GM19324 (cell line): ENCODE measurements around the gene AUTS2.

Experiments used
- ATAC-seq: cut with Tn5 transposase; IDR thresholded peaks from one replicate; pipeline ENCODE4 v1.9.1; 2021; ENCODE audit warnings: mild to moderate bottlenecking, moderate library complexity; ENCODE audit not compliant: unreplicated experiment, low FRiP score

Gene AUTS2

DNA sequence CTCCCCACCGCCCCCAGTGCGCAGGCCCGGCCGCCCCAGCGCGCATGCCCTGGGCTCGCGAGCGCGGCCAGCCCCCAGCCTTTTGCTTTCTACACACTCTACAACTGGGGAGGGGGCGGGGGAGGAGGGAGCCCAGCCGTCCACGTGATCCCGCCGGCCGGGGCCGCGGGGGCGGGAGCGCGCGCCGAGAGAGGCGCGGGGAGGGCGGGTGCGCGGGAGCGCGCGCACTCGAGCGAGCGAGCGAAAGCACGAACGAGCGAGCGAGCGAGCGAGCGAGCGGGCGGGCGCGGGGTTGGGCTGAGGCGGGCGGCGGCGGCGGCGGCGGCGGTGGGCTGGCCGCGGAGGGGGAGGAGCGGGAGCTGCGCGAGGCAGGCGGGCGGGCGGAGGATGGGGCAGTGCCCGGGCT is at the start of gene AUTS2:
Gene AUTS2, plus strand, starts transcription at position 395 of the 406 bp plus-strand sequence. CDS start 1,179 bp downstream, outside the sequence.
- peak; percentile 59 for ATAC-seq

DNA sequence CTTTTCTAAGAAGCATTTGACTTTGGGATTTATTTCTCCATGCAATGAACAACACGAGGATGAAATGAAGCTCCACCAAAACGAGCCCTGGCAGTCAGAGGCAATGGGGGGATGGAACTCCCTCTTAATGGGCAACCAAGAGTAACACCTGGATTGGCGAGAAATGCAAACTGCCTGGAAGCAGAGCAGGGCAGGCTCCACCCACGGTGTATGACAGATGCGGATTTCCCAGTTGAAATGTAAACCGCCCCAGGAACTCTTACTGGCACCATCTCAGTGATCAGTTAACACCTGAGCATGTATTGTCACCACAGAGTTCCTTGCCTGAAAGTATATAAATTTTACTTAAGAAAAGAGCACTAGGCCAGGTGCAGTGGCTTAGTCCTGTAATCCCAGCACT is 47.3 kb upstream of the AUTS2 start:
- ATAC-seq = no peak

DNA sequence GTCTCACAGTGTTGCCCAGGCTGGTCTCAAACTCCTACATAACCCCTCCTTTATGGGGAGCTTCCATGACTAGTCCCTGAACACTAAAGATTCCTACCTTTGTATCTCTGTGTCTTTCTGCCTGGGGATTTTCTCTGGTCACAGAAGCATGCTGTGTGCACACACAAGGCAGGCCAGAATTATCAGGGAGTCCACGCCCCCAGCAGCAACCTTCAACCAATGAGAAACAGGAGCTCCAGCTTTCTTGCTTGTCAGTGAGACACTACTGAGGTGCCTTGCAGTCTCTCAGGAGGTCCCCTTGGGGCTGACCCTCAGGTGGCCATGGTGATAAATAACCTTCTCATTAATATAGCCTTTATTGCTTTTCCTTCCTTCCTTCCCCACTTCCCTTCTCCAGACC is 45.1 kb upstream of the AUTS2 start:
- no peak for ATAC-seq

DNA sequence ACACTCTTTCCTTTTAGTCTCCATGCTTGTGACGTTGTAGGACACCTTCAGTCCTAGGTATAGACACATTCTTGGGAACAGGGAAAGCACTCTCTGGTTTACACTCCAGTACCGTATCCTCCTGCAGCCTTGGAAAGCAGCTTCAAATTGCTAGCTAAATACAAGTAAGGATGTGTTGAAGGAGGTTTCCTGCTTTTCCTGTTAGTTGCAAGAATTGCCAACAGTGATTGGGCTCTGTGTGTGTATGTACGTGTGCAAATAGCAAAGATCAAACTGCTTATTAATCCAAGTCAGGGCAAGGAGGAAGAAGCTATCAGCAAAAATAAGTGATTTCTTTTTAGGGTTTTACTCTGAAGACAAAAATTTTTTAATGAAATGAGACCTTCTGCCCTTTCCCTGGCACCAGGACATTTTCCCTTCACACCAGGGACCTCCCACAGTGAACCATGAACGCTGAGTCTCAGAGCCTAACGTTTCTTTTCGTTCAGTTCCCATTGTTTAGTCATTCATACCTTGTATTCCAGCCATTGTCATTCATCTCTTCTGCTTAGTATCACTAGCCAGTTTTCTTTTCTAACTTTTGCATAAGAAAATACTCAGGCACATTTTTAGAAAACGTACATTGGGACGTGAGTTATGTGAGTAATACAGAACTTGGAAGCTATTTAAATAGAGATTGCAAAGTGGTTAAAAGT is 36.9 kb upstream of the AUTS2 start:
- ATAC-seq = no peak

DNA sequence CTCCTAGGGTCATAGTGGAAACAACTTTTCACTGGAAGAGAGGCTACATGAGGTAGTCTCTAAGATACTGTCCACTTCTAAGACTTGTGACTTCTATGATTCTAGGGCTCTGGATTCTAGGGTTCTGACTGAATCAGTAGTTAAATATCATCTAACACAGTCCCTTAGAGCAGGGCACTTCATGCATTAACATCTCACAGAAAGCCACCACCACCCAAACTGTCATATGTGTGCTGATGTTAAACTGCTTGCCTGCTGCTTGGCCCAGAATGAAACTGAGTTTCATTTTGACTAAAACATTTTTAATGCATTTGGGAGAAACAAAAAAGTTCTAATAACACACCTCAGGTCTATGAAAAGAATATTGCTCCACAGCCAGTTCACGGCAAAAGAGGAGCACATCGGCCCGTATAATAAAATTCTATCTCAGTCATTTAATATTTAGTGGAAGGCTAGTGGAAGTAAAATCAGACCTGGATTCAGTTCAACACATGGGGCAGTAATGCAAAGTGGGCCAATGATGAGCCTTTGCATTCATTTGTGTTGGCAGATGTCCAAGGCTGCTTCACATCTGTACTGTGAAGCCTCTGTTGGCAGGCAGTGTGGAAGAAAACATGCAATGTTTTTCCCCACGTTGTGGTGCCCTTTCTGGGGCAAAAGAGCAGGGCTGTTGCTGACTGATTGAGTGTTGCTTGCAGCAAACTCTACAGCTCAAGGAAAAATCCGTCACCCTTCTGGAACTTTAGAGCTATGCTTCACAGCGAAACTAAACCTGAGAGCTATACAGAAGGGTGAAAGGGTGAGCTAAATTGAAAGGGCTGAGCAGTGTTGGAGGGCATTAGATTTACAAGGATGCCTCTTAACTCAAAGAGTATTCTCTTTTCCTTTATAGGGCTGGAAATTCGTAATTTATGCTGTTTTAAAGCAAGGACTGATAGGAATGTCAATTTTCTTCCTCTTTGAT is 33.5 kb upstream of the AUTS2 start:
- ATAC-seq = no peak

DNA sequence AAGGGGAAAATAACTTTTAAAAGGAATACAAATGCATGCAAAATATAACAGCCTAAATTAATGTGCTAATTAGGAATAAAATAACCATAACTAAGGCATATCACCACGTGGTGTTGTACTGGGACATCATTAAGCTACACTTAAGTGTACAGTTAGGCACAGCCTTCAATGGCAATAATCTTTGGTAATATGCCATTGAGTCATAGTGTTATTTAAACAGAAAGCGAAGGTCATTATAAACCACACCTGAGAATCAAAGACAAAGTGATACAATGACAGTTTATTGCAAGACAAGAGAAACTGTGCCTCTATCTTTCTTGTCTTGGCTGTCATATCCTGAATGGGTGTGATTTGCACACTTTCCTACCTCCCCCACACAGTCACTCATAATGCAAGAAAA is 30.5 kb upstream of the AUTS2 start:
- no peak for ATAC-seq

DNA sequence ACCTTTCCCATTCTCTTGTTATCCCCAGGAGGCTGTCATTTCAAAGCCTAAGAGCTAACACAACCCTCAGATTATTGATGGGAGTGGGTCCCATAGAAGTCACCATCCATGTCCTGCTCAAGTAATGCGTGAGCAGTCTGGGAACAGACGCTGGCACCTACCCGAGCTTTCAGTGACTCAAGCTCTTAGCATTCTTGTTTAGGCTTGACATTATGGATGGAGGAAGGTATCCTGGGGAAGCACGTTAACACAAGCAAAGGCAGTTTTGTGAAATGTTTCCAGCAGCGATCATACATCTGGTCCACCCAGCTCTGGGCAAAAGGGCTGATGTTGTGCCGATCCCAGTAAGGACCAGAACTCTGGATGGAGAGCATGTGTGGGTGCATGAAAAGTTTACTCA is 30.0 kb upstream of the AUTS2 start:
- ATAC-seq = no peak

DNA sequence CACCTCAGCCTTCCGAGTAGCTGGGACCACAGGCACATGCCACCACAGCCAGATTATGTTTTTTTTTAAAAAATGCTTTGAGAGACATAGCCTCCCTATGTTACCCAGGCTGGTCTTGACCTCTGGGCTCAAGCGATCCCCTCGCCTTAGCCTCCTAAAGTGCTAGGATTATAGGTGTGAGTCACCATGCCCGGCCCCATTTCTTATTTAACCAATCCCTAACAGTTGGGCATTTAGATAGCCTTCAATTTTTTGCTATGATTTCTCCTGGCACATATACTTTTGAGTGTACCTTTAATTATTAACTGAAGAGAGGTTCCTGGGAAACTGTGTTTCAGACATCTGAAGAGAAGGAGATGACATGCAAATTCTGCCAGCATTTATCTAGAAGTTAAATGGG is 22.6 kb upstream of the AUTS2 start:
- no peak for ATAC-seq

DNA sequence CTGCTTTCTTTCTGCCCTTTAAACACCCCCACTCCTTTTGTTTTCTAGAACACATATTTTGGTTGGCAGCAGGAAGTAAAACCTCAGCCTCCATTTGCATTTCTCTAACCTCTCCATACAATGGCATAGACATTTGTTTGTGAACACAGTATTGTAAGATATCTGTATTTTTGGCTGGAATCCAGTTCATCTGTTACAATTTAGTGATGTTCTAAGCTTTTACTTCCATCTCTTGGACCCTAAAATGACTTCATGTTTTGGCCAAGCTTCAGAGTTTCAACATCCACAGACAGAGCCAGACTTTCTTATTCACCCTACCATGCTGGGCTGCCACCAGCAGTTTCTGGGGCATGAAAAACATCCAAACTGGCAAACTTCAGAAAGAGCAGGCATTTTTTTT is 21.1 kb upstream of the AUTS2 start:
- no peak for ATAC-seq

DNA sequence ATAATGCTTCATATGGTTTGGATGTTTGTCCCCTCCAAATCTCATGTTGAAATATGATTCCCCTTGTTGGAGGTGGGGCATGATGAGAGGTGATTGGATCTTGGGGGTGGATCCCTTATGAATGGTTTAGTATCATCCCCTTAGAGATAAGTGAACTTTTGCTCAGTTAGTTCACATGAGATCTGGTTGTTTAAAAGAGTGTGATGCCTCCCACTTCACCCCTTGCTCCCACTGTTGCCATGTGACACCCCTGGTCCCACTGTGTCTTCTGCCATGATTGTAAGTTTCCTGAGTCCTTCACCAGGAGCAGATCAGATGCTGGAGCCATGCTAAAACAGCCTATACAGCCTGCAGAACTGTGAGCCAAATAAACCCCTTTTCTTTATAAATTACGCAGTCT is 13.1 kb upstream of the AUTS2 start:
- no peak for ATAC-seq

DNA sequence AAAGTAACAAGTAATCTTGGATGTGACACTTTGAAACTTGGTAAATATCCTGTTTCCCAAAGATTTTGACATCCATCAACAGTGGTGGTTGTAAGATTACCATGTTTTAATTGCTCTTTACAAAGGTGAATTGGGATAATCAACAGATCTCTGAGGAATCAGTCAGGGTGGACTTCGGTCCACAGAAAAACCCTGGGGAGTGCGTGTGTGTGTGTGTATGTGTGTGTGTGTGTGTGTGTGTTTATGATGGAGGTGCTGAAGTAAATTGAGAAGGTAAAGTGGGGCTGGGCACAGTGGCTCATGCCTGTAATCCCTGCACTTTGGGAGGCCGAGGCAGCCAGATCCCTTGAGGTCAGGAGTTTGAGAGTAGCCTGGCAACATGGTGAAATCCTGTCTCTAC is 12.0 kb upstream of the AUTS2 start:
- ATAC-seq = no peak

DNA sequence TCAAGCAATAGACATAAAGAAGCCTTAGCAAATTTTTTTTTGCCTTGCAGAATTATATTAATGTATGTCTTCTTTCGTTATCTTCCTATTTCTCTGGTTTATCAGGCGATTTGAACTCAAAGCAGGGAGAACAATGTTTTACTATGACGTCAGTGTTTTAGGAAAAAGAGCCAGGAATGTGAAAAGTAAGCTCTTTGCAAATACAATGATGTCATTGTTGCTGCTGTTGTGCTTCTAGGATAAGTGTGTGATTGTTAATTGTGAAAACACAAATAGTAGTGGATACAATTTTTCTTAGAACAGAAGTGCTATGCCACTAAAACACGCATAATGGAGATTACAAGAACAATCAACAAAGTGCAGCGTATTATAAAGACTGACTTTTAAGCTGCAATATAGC is 9.5 kb upstream of the AUTS2 start:
- no peak for ATAC-seq

DNA sequence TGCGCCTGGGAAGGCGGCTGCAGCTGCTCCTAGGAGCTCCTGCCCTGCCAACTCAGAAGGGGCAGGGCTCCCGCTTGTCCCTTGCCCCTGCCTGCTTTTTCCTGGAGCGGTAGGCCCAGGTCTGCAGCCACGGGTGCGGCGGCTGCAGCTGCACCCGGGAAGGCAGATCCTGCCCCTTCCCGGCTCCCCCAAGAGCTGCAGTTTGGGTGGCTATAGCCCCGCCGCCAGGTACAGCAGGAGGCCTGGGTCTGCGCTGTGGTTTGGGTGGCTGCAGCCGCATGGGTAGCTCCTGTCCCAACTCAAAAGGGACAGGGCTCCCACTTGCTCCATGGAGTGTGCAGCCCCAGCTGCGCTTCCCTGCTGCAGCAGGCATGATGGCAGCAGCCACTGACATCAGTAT is 6.5 kb upstream of the AUTS2 start:
- no peak for ATAC-seq

DNA sequence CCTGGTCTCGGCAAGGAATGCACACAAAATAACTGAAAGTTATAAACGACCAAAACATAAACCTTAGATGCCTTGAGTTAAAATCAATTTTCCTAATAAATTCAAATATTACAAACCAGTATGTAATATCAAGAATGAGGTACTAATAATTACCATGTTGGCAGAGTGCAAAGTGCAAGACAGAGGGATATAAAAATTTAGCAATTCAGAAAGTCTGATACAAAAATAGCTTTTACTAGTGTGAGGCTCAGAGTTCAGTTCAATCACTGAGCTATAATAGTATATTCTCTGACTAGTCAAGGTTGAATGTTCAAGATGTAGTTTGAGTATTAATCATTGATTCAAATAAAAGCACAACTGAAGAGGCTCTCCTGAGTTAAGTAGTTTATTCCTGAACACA is 4.8 kb upstream of the AUTS2 start:
- no peak for ATAC-seq

DNA sequence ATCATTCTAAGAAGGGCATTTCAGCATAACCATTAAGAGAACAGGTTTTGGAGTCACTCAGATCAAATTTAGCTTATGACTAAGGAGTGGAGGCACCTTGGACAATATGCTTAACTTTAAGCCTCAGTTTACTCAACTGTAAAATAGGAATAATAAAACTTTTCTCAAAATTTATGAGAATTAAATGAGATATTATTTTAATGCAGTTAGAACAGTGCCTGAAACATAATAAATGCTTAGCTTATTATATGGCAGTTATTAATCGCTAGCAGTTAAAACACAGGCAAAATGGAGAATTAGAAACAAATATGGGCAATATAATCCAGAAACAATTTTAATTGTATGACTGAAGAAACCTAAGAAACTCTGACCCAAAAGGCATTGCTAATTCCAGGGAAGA is 2.9 kb upstream of the AUTS2 start:
- no peak for ATAC-seq

DNA sequence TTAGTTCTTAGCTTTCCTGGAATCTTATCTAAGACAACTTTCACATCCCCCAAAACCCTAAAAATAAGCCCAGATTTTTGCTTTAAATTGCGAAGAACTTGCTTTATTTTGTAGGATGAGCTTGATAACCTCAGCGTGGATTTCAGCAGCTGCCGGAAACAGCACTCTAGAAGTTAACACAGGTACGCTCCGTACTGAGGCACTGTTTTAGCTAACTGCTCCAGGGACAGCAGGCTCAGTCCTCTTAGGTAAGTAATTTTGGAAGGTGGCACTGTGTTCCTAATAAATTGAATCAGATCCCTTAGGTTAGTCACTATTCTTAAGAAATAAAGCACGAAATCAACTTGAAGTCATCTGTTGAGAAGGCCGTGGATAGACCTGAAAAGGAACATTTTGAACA is 2.2 kb upstream of the AUTS2 start:
- ATAC-seq = no peak

DNA sequence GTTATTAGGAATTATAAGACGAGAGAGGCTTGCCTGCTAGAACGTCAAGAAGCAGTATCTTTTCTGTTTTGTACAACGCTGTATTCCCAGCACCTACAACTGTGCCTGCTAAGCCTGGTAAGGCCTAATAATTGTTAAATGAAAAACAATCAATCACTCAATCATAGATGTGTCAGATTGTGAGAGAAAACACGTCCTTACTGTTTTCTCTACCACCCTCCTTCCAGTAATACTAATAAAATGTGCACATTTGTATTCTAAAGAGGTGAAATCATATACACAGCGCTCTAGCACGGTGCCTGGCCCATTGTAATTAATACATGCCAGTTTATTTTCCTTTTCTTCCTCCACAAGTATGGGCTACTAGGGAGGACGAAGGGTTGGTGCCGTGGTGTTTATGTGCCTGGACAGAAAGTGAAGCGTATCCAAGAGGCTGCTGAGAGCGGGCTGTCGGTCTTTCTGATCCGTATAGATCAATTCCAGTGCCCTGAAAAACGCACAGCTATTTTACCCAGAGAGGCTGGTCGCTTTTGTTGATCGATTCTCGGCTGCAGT is 1.5 kb upstream of the AUTS2 start:
- no peak for ATAC-seq

DNA sequence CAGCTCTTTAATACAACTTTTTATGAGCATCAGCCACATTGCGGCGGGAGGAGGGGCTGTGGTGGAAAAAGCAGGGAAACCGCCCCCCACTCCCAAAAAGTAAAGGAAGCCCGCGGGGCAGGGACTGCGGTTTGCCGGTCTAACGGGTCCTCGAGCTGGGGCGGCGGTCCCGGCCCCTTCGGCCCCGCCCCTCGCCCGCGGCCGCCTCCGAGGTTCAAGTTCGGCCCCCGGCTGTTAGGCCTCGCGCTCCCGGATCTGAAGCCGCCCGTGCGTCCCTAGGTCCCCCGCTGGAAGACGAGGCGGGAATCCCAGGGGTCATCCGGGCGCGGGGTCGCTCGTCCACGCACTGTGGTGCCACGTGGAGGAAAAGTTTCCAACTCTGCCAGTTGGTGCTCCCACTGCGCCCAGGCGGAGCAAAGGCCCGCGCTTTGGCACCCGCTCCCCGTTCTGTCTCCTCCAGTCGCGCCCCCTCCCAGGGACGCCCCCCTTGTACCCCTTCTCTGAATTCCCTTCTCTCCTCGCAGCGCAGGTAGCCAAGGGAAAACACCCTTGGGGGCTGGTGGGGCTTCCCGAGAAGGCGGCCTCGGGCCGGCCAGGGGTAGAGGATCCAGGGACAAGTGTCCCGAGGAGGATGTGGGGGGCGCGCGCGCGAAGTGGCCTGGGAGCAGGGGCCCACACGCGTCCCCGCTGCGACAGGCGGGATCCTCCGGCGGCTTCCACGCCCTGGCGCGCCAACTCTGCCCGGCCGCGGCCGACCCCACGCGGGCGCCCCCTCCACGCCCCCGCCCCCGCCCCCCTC is 798 bp upstream of the AUTS2 start:
- ATAC-seq = no peak

DNA sequence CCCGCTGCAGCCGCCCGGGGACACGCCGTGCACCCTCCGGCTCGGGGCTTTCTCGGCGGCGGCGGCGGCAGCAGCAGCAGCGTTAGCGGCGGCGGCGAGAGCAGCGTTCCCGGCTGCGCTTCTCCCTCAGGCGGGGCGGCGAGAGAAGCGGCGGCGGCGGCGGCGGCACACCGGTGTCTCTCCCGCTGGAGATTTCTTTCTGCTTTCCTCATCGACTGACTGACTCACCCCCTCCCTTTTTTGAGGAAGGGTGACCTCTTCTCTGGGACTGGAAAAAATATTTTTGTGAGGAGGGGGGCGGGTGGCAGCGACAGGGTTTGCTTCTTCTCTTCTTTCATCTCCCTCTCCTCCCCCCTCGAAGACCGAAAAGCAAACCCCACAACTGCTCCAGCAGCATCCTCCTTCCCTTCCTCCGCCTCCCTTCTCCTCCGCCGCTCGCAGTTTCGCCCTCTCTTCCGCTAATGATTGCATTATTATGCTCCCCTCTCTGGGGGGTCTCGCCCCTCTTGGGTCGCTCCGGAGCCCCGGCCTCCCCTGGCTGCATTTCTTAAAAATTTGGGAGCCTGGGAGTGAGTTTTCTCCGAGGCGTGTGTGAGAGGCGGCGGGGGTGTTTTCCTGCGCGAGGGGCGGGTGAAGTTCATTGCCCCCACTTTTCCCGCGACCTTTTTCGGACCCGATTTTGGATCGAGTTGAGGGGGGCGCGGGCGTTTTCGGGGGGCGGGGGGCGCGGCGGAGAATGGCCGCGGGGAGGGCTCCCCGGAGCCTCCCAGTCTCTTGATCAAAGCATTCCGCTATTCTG is 411 bp downstream of the AUTS2 start:
- no peak for ATAC-seq
